ENCODE results near the gene ADCY1. TPM values are rescaled to one million over a fixed set of nuclear protein-coding genes. Genes with fewer than 3 reads are reported as not detected.

Gene ADCY1
- total RNA-seq, 1 donor from 2014 or later: 13.6 TPM

DNA sequence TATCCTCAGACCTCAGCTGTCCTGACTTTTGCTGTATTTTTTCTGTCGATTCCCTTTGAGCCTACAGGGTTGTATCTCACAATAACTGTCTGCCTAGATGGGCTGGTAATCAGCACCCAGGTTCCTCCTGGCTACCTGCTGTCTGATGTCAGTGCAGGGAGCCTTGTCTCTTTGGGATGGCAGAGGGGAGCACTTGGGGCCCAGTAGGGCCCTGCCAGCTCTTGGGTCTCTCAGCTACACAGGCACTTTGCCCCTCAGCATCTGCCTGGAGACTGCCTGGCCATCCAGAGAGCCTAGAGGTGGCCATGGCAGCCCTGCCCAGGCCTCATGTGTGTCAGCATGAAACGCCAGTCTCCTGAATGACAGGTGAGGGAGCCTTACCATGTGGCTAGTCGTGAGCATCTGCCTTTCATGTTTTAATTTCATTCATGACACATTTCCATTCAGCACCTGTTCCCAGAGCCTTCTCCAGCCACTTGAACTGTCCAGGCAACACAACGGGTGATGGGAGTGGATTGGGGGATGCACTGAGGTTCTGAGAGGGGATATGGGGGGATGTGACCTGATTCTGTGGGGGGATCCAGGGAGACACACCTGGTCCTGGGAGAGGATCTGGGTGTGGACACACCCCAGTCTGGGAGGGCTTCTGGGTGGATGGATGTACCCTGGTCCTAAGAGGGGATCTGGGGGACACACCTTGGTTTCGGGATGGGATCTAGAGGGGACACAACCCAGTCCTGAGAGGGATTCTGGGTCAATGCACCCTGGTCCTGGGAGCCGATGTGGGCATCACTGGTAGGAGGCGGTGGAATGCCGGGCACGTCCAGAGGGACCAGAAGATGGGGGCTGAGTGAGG, 21.9 kb downstream of the ADCY1 start:
- Mint-ChIP-seq H3K27ac (no peak overlapping the region), H3K4me3 (ENCODE audit: low read depth) (no peak overlapping the region), H3K9me3 (ENCODE audit: low read depth) (no peaks in the 10 kb centered on the region), H3K36me3 (ENCODE audit: insufficient read depth) (no peaks in the 10 kb centered on the region), H3K4me1 (ENCODE audit: low read depth) (no peaks in the 10 kb centered on the region), H3K27me3 (no peaks in the 10 kb centered on the region)
- no peak for DNase-seq (ENCODE audit: low spot score, unreplicated experiment)
- TF ChIP-seq, protein P1, sequence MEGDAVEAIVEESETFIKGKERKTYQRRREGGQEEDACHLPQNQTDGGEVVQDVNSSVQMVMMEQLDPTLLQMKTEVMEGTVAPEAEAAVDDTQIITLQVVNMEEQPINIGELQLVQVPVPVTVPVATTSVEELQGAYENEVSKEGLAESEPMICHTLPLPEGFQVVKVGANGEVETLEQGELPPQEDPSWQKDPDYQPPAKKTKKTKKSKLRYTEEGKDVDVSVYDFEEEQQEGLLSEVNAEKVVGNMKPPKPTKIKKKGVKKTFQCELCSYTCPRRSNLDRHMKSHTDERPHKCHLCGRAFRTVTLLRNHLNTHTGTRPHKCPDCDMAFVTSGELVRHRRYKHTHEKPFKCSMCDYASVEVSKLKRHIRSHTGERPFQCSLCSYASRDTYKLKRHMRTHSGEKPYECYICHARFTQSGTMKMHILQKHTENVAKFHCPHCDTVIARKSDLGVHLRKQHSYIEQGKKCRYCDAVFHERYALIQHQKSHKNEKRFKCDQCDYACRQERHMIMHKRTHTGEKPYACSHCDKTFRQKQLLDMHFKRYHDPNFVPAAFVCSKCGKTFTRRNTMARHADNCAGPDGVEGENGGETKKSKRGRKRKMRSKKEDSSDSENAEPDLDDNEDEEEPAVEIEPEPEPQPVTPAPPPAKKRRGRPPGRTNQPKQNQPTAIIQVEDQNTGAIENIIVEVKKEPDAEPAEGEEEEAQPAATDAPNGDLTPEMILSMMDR (IDR thresholded peaks at IDR 0.05; ENCODE audit: unreplicated experiment): no peak

DNA sequence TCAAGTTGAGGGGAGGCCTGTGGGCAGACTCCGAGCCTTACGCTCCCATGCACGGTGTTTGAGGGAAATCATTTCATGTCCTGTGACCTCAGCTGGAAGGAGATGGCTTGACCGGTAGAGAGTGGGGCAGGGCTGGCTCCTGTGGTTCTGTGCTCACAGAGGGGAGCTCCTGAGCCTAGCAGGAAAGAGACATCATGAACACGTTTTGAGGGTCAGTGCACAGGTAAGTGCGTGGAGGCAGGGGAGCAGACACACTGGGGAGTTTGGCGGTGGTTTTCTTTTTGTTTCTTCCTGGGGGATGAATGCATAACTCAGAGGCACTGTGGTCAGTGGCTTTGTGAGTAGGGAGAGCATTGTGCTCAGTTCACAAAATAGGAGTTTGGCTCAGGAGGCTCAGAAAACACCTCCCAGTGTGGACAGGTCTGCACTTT, 22.5 kb downstream of the ADCY1 start:
- Mint-ChIP-seq H3K27me3 (no peaks in the 10 kb centered on the region), H3K9me3 (ENCODE audit: low read depth) (no peaks in the 10 kb centered on the region), H3K36me3 (ENCODE audit: insufficient read depth) (no peaks in the 10 kb centered on the region), H3K27ac (no peak overlapping the region), H3K4me1 (ENCODE audit: low read depth) (no peaks in the 10 kb centered on the region), H3K4me3 (ENCODE audit: low read depth) (no peak overlapping the region)
- no peak for DNase-seq (ENCODE audit: low spot score, unreplicated experiment)
- TF ChIP-seq, protein P1 (IDR thresholded peaks at IDR 0.05; ENCODE audit: unreplicated experiment): no peak

DNA sequence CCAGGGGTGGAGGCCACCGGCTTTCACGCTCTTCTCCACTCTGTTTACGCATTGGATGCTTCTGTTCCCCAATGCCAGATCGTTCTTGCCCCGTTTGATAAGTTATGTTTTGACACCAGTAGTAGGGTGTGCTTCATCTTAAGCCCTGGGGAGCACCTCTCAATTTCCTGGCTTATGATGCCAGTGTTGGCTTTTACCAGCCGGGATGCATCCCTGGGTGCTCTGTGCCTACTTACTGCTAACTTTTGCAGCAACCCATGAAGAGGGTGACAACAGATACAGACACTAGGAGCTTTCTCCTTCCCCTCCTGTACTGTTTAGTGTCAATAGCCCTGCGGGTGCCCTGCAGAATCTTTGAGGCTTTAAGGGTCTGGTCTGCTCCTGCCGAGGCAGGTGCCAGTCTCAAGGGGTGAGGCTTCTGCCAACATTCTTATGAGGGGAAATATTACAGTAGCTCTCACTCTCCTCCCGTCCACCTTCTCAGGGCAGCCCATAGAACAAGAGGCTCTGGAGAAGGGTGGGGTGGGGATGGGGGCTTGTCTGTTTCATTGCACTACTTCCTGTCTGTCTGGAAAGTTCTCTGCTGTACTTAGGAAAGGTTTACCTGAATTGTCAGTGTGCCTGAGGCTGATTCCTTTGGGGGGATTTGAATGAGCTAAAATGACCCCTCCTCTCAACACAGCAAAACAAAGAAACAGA, 23.3 kb downstream of the ADCY1 start:
- TF ChIP-seq, protein P1 (IDR thresholded peaks at IDR 0.05; ENCODE audit: unreplicated experiment): no peak
- no peaks in the 10 kb centered on the region for H3K4me1 Mint-ChIP-seq (ENCODE audit: low read depth)
- no peak overlapping the region for H3K27ac Mint-ChIP-seq
- no peaks in the 10 kb centered on the region for H3K27me3 Mint-ChIP-seq
- DNase-seq (ENCODE audit: low spot score, unreplicated experiment): no peak
- H3K4me3 Mint-ChIP-seq (ENCODE audit: low read depth): no peak overlapping the region
- H3K36me3 Mint-ChIP-seq (ENCODE audit: insufficient read depth): no peaks in the 10 kb centered on the region
- H3K9me3 Mint-ChIP-seq (ENCODE audit: low read depth): no peaks in the 10 kb centered on the region

DNA sequence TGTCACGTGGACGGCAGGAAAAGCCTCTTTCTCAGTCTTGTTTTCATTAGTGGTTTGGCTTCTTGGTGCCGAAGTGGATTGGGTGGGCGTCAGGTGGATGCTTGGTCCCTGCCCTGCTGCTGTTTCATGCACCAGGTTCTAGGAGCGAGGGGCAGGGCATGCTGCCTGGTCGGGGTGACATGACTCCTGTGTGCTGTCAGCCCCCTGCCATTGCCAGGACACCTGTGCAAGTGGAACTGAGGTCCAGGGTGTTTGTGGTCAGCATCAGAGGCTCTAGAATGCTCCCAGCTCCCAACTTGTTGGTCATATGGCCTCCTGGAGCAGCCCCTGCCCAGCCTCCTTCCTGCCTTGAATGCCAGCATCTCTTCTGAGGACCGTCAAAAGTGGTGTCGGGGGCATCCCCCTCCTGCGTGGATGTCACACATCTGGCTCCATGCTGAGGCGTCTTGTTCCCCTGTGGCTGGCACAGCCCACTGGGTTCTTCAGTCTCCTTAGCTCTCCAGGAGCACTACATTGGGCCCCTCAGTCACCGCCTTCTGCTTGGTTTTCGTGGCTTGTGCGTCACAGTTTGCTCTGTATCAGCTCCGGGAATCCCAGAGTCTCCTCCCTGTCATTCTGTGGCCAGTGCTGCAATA, 24.8 kb downstream of the ADCY1 start:
- DNase-seq (ENCODE audit: low spot score, unreplicated experiment): no peak
- Mint-ChIP-seq H3K4me3 (ENCODE audit: low read depth) (no peak overlapping the region), H3K27me3 (no peaks in the 10 kb centered on the region), H3K4me1 (ENCODE audit: low read depth) (no peaks in the 10 kb centered on the region), H3K36me3 (ENCODE audit: insufficient read depth) (no peaks in the 10 kb centered on the region), H3K27ac (no peak overlapping the region), H3K9me3 (ENCODE audit: low read depth) (no peaks in the 10 kb centered on the region)
- TF ChIP-seq, protein P1 (IDR thresholded peaks at IDR 0.05; ENCODE audit: unreplicated experiment): no peak

All from progenitor cell of endocrine pancreas (in vitro differentiated cells).